ENCODE measurements around the gene RDH13.

- TF ChIP-seq POLR2A (IDR thresholded peaks at IDR 0.05; ENCODE audit: low read depth) = no peak
- TF ChIP-seq, protein P1, sequence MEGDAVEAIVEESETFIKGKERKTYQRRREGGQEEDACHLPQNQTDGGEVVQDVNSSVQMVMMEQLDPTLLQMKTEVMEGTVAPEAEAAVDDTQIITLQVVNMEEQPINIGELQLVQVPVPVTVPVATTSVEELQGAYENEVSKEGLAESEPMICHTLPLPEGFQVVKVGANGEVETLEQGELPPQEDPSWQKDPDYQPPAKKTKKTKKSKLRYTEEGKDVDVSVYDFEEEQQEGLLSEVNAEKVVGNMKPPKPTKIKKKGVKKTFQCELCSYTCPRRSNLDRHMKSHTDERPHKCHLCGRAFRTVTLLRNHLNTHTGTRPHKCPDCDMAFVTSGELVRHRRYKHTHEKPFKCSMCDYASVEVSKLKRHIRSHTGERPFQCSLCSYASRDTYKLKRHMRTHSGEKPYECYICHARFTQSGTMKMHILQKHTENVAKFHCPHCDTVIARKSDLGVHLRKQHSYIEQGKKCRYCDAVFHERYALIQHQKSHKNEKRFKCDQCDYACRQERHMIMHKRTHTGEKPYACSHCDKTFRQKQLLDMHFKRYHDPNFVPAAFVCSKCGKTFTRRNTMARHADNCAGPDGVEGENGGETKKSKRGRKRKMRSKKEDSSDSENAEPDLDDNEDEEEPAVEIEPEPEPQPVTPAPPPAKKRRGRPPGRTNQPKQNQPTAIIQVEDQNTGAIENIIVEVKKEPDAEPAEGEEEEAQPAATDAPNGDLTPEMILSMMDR (IDR thresholded peaks at IDR 0.05) = no peak
Observed at GRCh38 chr19:55024111-55024510, 38.8 kb downstream of the RDH13 start.
